ENCODE data around the gene PCNX4.
A peak's percentile ranks its signal among the peaks of the same experiment; 100 is the strongest.

Gene PCNX4

GRCh38 chr14:60102389-60102788 is 10.7 kb downstream of the PCNX4 start:
- WGBS (ENCODE audit: extremely low coverage, insufficient coverage, low lambda C conversion rate), result no CpG with 5 or more reads among the region's 2 CpGs
- no peak overlapping the region for H3K9ac ChIP-seq (ENCODE audit: low read length)

GRCh38 chr14:60106339-60106738 is 14.6 kb downstream of the PCNX4 start:
- H4K5ac ChIP-seq (ENCODE audit: low read length), result no peak overlapping the region
- no peaks in the 10 kb centered on the region for H3K36me3 ChIP-seq (ENCODE audit: control insufficient read depth, insufficient read depth, low read length)
- H3K79me1 ChIP-seq (ENCODE audit: low read length), result peaks cover 8% of the 10 kb centered on the region
- no peak overlapping the region for H3K4me2 ChIP-seq (ENCODE audit: low read length)
- H3K27me3 ChIP-seq (ENCODE audit: insufficient read depth, low read length, poor library complexity), result no peaks in the 10 kb centered on the region
- no peak overlapping the region for H2AK5ac ChIP-seq (ENCODE audit: low read length)
- peaks cover 25% of the 10 kb centered on the region for H3K79me2 ChIP-seq (ENCODE audit: control insufficient read depth, insufficient read depth, low read length)
- H3K27ac ChIP-seq (ENCODE audit: low read depth, low read length), result no peak overlapping the region
- H2BK120ac ChIP-seq (ENCODE audit: low read depth, low read length), result no peak overlapping the region
- no peak overlapping the region for H2BK5ac ChIP-seq (ENCODE audit: low read length)
- no peak overlapping the region for H3K4ac ChIP-seq (ENCODE audit: low read depth, low read length)
- H4K8ac ChIP-seq (ENCODE audit: low read depth, low read length), result no peak overlapping the region
- no peak overlapping the region for H3K18ac ChIP-seq (ENCODE audit: low read length)
- H3K23ac ChIP-seq (ENCODE audit: low read length), result no peak overlapping the region
- H3K4me1 ChIP-seq (ENCODE audit: control insufficient read depth, low read depth, low read length), result no peaks in the 10 kb centered on the region
- no CpG with 5 or more reads among the region's 2 CpGs for WGBS (ENCODE audit: extremely low coverage, insufficient coverage, low lambda C conversion rate)
- no peak overlapping the region for H2BK15ac ChIP-seq (replicated peaks; ENCODE audit: low read depth)
- DNase-seq, result no peak
- H3K56ac ChIP-seq (ENCODE audit: low read length), result no peak overlapping the region
- no peak overlapping the region for H3K4me3 ChIP-seq (ENCODE audit: low read length)
- H3K9ac ChIP-seq (ENCODE audit: low read length), result no peak overlapping the region

More at GRCh38 chr14:60102389-60102788, 10.7 kb downstream of the PCNX4 start:
- Histone ChIP-seq H2AK5ac (ENCODE audit: low read length) (no peak overlapping the region), H3K56ac (ENCODE audit: low read length) (no peak overlapping the region), H2BK5ac (ENCODE audit: low read length) (no peak overlapping the region), H3K27me3 (ENCODE audit: insufficient read depth, low read length, poor library complexity) (no peaks in the 10 kb centered on the region), H2BK120ac (ENCODE audit: low read depth, low read length) (no peak overlapping the region), H3K36me3 (ENCODE audit: control insufficient read depth, insufficient read depth, low read length) (no peaks in the 10 kb centered on the region), H3K27ac (ENCODE audit: low read depth, low read length) (no peak overlapping the region), H3K23ac (ENCODE audit: low read length) (no peak overlapping the region), H4K5ac (ENCODE audit: low read length) (no peak overlapping the region), H4K8ac (ENCODE audit: low read depth, low read length) (no peak overlapping the region), H3K4me3 (ENCODE audit: low read length) (no peak overlapping the region), H3K4me2 (ENCODE audit: low read length) (no peak overlapping the region), H3K4me1 (ENCODE audit: control insufficient read depth, low read depth, low read length) (no peaks in the 10 kb centered on the region), H3K79me1 (ENCODE audit: low read length) (peaks cover 13% of the 10 kb centered on the region), H3K4ac (ENCODE audit: low read depth, low read length) (no peak overlapping the region), H3K18ac (ENCODE audit: low read length) (no peak overlapping the region), H3K79me2 (ENCODE audit: control insufficient read depth, insufficient read depth, low read length) (peaks cover 32% of the 10 kb centered on the region), H2BK15ac (replicated peaks; ENCODE audit: low read depth) (no peak overlapping the region)
- no peak for DNase-seq

GRCh38 chr14:60107477-60107876 is 15.8 kb downstream of the PCNX4 start:
- WGBS (ENCODE audit: extremely low coverage, insufficient coverage, low lambda C conversion rate), result no CpG with 5 or more reads among the region's 4 CpGs
- H3K4me2 ChIP-seq (ENCODE audit: low read length), result no peak overlapping the region
- H3K27me3 ChIP-seq (ENCODE audit: insufficient read depth, low read length, poor library complexity), result no peaks in the 10 kb centered on the region
- H3K23ac ChIP-seq (ENCODE audit: low read length), result no peak overlapping the region
- H3K56ac ChIP-seq (ENCODE audit: low read length), result no peak overlapping the region
- H3K79me1 ChIP-seq (ENCODE audit: low read length), result peaks cover 8% of the 10 kb centered on the region
- no peak overlapping the region for H3K4ac ChIP-seq (ENCODE audit: low read depth, low read length)
- H2BK120ac ChIP-seq (ENCODE audit: low read depth, low read length), result no peak overlapping the region
- H3K18ac ChIP-seq (ENCODE audit: low read length), result no peak overlapping the region
- no peaks in the 10 kb centered on the region for H3K36me3 ChIP-seq (ENCODE audit: control insufficient read depth, insufficient read depth, low read length)
- H2BK5ac ChIP-seq (ENCODE audit: low read length), result no peak overlapping the region
- no peak overlapping the region for H2BK15ac ChIP-seq (replicated peaks; ENCODE audit: low read depth)
- H4K5ac ChIP-seq (ENCODE audit: low read length), result no peak overlapping the region
- H4K8ac ChIP-seq (ENCODE audit: low read depth, low read length), result peak overlapping the region; percentile 28
- H3K79me2 ChIP-seq (ENCODE audit: control insufficient read depth, insufficient read depth, low read length), result peaks cover 22% of the 10 kb centered on the region
- no peak overlapping the region for H3K4me3 ChIP-seq (ENCODE audit: low read length)
- DNase-seq, result no peak
- H3K27ac ChIP-seq (ENCODE audit: low read depth, low read length), result no peak overlapping the region
- H3K4me1 ChIP-seq (ENCODE audit: control insufficient read depth, low read depth, low read length), result no peaks in the 10 kb centered on the region
- no peak overlapping the region for H2AK5ac ChIP-seq (ENCODE audit: low read length)
- no peak overlapping the region for H3K9ac ChIP-seq (ENCODE audit: low read length)

- Histone ChIP-seq H3K27me3 (ENCODE audit: insufficient read depth, low read length, poor library complexity) (no peaks in the 10 kb centered on the region), H2AK5ac (ENCODE audit: low read length) (no peak overlapping the region), H3K79me1 (ENCODE audit: low read length) (no peaks in the 10 kb centered on the region), H3K4me1 (ENCODE audit: control insufficient read depth, low read depth, low read length) (no peaks in the 10 kb centered on the region), H3K4me2 (ENCODE audit: low read length) (no peak overlapping the region), H3K4me3 (ENCODE audit: low read length) (no peak overlapping the region), H3K36me3 (ENCODE audit: control insufficient read depth, insufficient read depth, low read length) (no peaks in the 10 kb centered on the region), H3K27ac (ENCODE audit: low read depth, low read length) (no peak overlapping the region), H3K9ac (ENCODE audit: low read length) (no peak overlapping the region), H3K56ac (ENCODE audit: low read length) (no peak overlapping the region), H3K4ac (ENCODE audit: low read depth, low read length) (no peak overlapping the region), H2BK5ac (ENCODE audit: low read length) (no peak overlapping the region), H3K79me2 (ENCODE audit: control insufficient read depth, insufficient read depth, low read length) (peaks cover 6% of the 10 kb centered on the region), H3K18ac (ENCODE audit: low read length) (no peak overlapping the region), H4K5ac (ENCODE audit: low read length) (no peak overlapping the region), H2BK15ac (replicated peaks; ENCODE audit: low read depth) (no peak overlapping the region), H3K23ac (ENCODE audit: low read length) (no peak overlapping the region), H4K8ac (ENCODE audit: low read depth, low read length) (no peak overlapping the region), H2BK120ac (ENCODE audit: low read depth, low read length) (no peak overlapping the region)
- no CpG with 5 or more reads among the region's 2 CpGs for WGBS (ENCODE audit: extremely low coverage, insufficient coverage, low lambda C conversion rate)
- DNase-seq, result no peak
Measured at GRCh38 chr14:60111732-60112131, 20.0 kb downstream of the PCNX4 start.

GRCh38 chr14:60114881-60115280 is 23.2 kb downstream of the PCNX4 start:
- Histone ChIP-seq H3K4me2 (ENCODE audit: low read length) (no peak overlapping the region), H3K79me1 (ENCODE audit: low read length) (no peaks in the 10 kb centered on the region), H3K36me3 (ENCODE audit: control insufficient read depth, insufficient read depth, low read length) (no peaks in the 10 kb centered on the region), H3K9ac (ENCODE audit: low read length) (no peak overlapping the region), H3K56ac (ENCODE audit: low read length) (no peak overlapping the region), H3K27me3 (ENCODE audit: insufficient read depth, low read length, poor library complexity) (no peaks in the 10 kb centered on the region), H3K27ac (ENCODE audit: low read depth, low read length) (no peak overlapping the region), H3K4ac (ENCODE audit: low read depth, low read length) (no peak overlapping the region), H4K8ac (ENCODE audit: low read depth, low read length) (no peak overlapping the region), H2BK120ac (ENCODE audit: low read depth, low read length) (no peak overlapping the region), H2BK5ac (ENCODE audit: low read length) (no peak overlapping the region), H3K23ac (ENCODE audit: low read length) (no peak overlapping the region), H3K4me3 (ENCODE audit: low read length) (no peak overlapping the region), H2BK15ac (replicated peaks; ENCODE audit: low read depth) (no peak overlapping the region), H3K18ac (ENCODE audit: low read length) (no peak overlapping the region), H2AK5ac (ENCODE audit: low read length) (no peak overlapping the region), H3K4me1 (ENCODE audit: control insufficient read depth, low read depth, low read length) (no peaks in the 10 kb centered on the region), H4K5ac (ENCODE audit: low read length) (no peak overlapping the region), H3K79me2 (ENCODE audit: control insufficient read depth, insufficient read depth, low read length) (peaks cover 1% of the 10 kb centered on the region)
- no CpG with 5 or more reads among the region's 1 CpG for WGBS (ENCODE audit: extremely low coverage, insufficient coverage, low lambda C conversion rate)
- no peak for DNase-seq

GRCh38 chr14:60116181-60116580 is 24.5 kb downstream of the PCNX4 start:
- H3K27ac ChIP-seq (ENCODE audit: low read depth, low read length), result no peak overlapping the region
- H3K18ac ChIP-seq (ENCODE audit: low read length), result no peak overlapping the region
- no peak overlapping the region for H4K8ac ChIP-seq (ENCODE audit: low read depth, low read length)
- no peaks in the 10 kb centered on the region for H3K36me3 ChIP-seq (ENCODE audit: control insufficient read depth, insufficient read depth, low read length)
- H3K4ac ChIP-seq (ENCODE audit: low read depth, low read length), result no peak overlapping the region
- H3K9ac ChIP-seq (ENCODE audit: low read length), result no peak overlapping the region
- WGBS (ENCODE audit: extremely low coverage, insufficient coverage, low lambda C conversion rate), result no CpG with 5 or more reads among the region's 4 CpGs
- H2AK5ac ChIP-seq (ENCODE audit: low read length), result no peak overlapping the region
- no peak overlapping the region for H2BK15ac ChIP-seq (replicated peaks; ENCODE audit: low read depth)
- H2BK5ac ChIP-seq (ENCODE audit: low read length), result no peak overlapping the region
- no peak overlapping the region for H2BK120ac ChIP-seq (ENCODE audit: low read depth, low read length)
- no peaks in the 10 kb centered on the region for H3K27me3 ChIP-seq (ENCODE audit: insufficient read depth, low read length, poor library complexity)
- no peaks in the 10 kb centered on the region for H3K79me1 ChIP-seq (ENCODE audit: low read length)
- H3K56ac ChIP-seq (ENCODE audit: low read length), result no peak overlapping the region
- H3K23ac ChIP-seq (ENCODE audit: low read length), result no peak overlapping the region
- H3K4me3 ChIP-seq (ENCODE audit: low read length), result no peak overlapping the region
- no peak overlapping the region for H3K4me2 ChIP-seq (ENCODE audit: low read length)
- DNase-seq, result no peak
- no peaks in the 10 kb centered on the region for H3K4me1 ChIP-seq (ENCODE audit: control insufficient read depth, low read depth, low read length)
- no peak overlapping the region for H4K5ac ChIP-seq (ENCODE audit: low read length)
- H3K79me2 ChIP-seq (ENCODE audit: control insufficient read depth, insufficient read depth, low read length), result no peaks in the 10 kb centered on the region

Data from mesendoderm (in vitro differentiated cells).